ENCODE data around the gene MYO16. TPM values are rescaled to one million over a fixed set of nuclear protein-coding genes. Genes with fewer than 3 reads are reported as not detected.

Gene MYO16
- total RNA-seq, 1 donor from 2014 or later: 0.24 TPM

DNA sequence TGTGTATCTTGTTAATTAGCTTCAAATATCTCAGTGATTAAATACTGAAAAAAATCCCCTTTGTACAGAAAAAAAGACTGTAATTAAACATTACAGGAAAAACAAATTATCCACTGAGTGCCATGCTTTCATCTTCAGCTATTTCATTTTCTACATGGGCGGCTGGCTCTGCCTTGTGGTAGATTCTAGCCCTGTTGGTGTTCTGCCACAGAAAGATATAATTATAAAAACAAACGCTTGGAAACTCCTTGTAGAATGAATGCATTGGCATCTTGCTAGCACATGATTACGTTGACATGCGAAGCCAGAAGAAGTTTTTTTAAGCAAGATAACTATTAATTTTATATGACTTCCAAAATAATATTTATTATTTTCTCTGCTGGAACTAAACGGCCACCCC, 496.8 kb downstream of the MYO16 start:
- ATAC-seq (no peak), DNase-seq (no peak)
- no peak overlapping the region for H3K4me3 ChIP-seq
- no peaks in the 10 kb centered on the region for H3K36me3 ChIP-seq
- no peak overlapping the region for H3K27ac ChIP-seq
- intact Hi-C loops (cut with DNase I): no loop called here
- H3K4me1 ChIP-seq: peaks cover 2% of the 10 kb centered on the region
- TF ChIP-seq, protein P1, sequence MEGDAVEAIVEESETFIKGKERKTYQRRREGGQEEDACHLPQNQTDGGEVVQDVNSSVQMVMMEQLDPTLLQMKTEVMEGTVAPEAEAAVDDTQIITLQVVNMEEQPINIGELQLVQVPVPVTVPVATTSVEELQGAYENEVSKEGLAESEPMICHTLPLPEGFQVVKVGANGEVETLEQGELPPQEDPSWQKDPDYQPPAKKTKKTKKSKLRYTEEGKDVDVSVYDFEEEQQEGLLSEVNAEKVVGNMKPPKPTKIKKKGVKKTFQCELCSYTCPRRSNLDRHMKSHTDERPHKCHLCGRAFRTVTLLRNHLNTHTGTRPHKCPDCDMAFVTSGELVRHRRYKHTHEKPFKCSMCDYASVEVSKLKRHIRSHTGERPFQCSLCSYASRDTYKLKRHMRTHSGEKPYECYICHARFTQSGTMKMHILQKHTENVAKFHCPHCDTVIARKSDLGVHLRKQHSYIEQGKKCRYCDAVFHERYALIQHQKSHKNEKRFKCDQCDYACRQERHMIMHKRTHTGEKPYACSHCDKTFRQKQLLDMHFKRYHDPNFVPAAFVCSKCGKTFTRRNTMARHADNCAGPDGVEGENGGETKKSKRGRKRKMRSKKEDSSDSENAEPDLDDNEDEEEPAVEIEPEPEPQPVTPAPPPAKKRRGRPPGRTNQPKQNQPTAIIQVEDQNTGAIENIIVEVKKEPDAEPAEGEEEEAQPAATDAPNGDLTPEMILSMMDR (IDR thresholded peaks at IDR 0.05): no peak
- no peaks in the 10 kb centered on the region for H3K27me3 ChIP-seq (ENCODE audit: low read depth)
- no peaks in the 10 kb centered on the region for H3K9me3 ChIP-seq

DNA sequence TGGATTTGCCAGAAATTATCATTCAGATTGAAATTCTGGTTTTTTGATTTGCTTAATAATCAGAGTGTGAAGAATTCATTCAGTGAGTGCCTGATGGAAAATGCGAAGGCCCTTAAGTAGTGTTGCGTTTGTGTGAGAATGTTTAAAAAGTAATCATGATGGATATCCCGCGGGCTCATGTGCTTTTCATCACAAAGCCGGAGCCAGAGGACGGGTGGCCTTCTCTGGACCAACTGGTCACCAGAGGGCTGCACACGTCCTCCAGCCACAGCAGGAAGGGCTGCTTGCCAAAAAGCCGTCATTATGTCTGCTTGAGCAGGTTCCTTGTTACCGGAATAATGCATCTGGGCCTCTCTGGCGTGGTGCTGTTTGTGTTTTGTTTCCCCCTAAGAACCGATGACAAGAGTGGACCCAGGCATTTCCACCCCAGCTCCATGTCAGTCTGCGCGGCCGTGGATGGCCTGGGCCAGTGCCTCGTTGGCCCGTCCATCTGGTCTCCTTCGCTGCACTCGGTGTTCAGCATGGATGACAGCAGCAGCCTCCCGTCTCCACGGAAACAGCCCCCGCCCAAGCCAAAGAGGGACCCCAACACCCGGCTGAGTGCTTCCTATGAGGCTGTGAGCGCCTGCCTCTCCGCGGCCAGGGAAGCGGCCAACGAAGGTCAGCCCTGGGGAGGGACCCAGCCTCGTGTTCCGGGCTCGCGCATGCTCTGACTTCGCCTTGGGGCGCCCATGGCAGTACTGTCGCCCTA, 497.7 kb downstream of the MYO16 start:
- no peak for ATAC-seq
- Histone ChIP-seq H3K4me1 (peaks cover 11% of the 10 kb centered on the region), H3K27ac (no peak overlapping the region), H3K9me3 (no peaks in the 10 kb centered on the region), H3K4me3 (no peak overlapping the region), H3K27me3 (ENCODE audit: low read depth) (no peaks in the 10 kb centered on the region), H3K36me3 (no peaks in the 10 kb centered on the region)
- DNase-seq: no peak
- intact Hi-C loops (cut with DNase I): no loop called here
- TF ChIP-seq, protein P1 (IDR thresholded peaks at IDR 0.05): no peak

GRCh38 chr13:109128121-109128520, 498.7 kb downstream of the MYO16 start:
- H3K4me1 ChIP-seq: peaks cover 11% of the 10 kb centered on the region
- intact Hi-C loops (cut with DNase I): no loop called here
- H3K27ac ChIP-seq: no peak overlapping the region
- TF ChIP-seq, protein P1 (IDR thresholded peaks at IDR 0.05): no peak
- no peaks in the 10 kb centered on the region for H3K9me3 ChIP-seq
- no peaks in the 10 kb centered on the region for H3K36me3 ChIP-seq
- DNase-seq (no peak), ATAC-seq (no peak)
- no peaks in the 10 kb centered on the region for H3K27me3 ChIP-seq (ENCODE audit: low read depth)
- H3K4me3 ChIP-seq: no peak overlapping the region

DNA sequence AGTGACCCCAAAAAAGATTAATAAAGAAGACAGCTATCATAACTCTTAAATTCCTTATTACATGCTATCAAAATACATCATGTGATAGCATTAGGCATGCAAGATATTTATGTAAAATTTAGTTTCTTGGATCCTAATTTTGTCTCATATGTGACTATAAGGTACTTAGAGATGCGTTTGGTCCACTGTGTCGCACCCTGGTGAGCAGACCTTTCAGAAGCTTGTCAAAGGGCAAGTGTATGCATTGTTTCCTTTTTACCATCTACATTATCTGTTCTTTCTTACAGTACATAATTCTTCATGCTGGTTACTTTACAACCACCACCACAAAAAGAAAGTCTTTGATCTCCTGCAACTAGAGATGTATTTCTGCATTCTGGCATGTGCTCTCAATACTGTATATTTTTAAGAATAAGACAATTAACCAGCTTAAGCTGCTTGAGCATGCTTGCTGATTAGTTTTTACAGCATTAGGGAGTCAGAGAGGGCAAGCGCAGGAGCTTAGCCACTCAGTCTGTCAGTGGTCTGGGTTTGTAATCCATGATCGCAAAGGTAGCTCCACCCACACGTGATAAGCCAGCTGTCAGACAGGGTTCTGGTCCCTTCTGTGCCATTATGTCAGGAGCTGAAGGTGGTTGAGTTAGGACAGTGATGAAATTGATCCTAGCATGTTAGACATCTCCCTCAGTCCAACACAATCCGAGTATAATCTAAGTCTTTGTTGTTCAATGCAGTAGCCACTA, 500.9 kb downstream of the MYO16 start:
- TF ChIP-seq, protein P1 (IDR thresholded peaks at IDR 0.05): no peak
- H3K9me3 ChIP-seq: no peaks in the 10 kb centered on the region
- ATAC-seq: no peak
- DNase-seq: no peak
- no peaks in the 10 kb centered on the region for H3K36me3 ChIP-seq
- no peaks in the 10 kb centered on the region for H3K27me3 ChIP-seq (ENCODE audit: low read depth)
- H3K4me3 ChIP-seq: no peak overlapping the region
- peaks cover 11% of the 10 kb centered on the region for H3K4me1 ChIP-seq
- H3K27ac ChIP-seq: no peak overlapping the region
- intact Hi-C loops (cut with DNase I): no loop called here

- H3K4me1 ChIP-seq: peaks cover 11% of the 10 kb centered on the region
- TF ChIP-seq, protein P1 (IDR thresholded peaks at IDR 0.05): no peak
- H3K27me3 ChIP-seq (ENCODE audit: low read depth): no peaks in the 10 kb centered on the region
- no peak overlapping the region for H3K27ac ChIP-seq
- intact Hi-C loops (cut with DNase I): no loop called here
- no peak overlapping the region for H3K4me3 ChIP-seq
- H3K36me3 ChIP-seq: no peaks in the 10 kb centered on the region
- no peaks in the 10 kb centered on the region for H3K9me3 ChIP-seq
- ATAC-seq: peak in 1 of 2 donors; percentile 54
- no peak for DNase-seq
These were observed 502.4 kb downstream of the MYO16 start for GRCh38 chr13:109131698-109132257.
